Subcutaneous adipose tissue (tissue), 4 donors: ENCODE results near the gene SMIM36. TPM values are rescaled to one million over a fixed set of nuclear protein-coding genes. Genes with fewer than 3 reads are reported as not detected.

Source experiments
- CTCF ChIP-seq: fragments of 450-650 bp; IDR thresholded peaks from one replicate; pipeline ENCODE4 v1.5.1; 2016; ENCODE audit warnings: low read depth, mild to moderate bottlenecking, control low read depth, antibody characterized with exemption, moderate library complexity
- total RNA-seq, 4 donors: library from RNA; depleted of rRNA; stranded (reverse); fragments of >200 nt; gene quantifications; one replicate each; pipeline ENCODE4 v1.1.0, GENCODE V29; 2016

Gene SMIM36
- total RNA-seq, 4 donors from 2014 or later, result not detected

DNA sequence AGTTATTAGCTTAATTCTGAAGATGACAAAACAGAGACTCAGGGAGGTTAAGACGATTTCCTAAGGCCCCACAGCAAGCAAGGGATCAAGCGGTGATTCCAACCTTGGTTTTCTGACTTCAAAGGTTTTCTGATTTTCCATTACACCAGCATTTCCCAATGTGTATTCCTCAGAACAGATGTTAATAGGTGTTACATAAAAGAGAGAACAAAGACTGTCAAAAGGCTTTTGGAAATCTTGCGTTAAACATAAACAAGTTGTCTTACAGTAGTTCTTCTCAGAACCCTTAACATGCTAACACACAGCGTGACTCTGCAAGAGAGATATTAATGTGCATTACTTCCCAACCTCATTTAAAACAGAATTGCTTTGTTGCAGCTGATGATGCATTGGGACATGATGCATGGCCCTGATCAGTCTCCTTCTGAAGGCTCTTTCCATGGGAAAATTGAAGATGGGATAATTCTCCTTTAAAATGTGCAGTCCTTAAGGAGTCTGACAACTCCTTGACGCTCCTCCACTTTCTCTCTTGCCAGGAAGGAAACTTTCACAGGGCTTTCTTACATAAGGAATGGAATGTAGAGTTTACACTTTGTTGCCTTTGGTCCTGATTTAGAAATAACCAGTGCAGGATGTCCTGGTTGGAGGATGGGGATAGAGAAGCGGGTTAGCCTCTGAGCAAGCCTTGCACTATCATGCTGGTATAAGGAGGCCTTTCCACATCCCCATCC lies 68.1 kb downstream of the SMIM36 start:
- no peak for TF ChIP-seq CTCF

DNA sequence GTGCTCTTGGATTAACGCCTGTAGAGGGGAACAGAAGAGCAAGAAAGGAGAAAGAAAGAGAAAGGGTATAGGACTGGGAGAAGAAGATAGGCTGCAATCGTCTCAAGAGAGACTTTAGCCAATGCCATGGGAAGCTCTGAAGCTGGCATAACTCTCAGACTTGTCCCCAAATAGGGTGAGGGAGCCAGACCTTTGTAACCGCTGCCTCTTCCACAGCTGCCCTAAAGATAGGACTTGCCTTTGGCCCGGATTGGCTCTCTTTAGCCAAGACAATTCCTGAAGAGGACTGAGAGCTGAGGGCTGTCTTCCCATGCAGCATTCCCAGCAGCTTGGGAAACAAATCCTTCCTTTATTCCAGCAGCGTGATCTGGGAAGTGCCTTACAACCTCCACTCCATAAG lies 68.8 kb downstream of the SMIM36 start:
- TF ChIP-seq CTCF, result no peak

DNA sequence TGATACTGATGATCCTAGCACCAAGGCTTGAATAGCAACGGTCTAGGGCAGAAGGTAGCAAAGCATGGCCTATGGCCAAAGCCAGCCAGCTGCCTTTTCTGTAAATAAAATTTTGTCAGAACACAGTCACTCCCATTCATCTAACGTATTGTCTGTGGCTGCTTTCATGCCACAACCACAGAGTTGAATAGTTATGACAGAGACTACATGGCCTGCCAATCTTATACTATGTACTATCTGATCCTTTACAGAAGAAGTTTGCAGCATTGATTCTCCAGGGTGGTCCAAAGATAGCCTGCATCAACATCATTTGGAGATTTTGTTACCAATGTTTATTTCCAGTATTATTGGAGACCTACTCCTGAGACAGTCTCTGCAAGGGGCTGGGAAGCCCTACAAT lies 69.7 kb downstream of the SMIM36 start:
- no peak for TF ChIP-seq CTCF

DNA sequence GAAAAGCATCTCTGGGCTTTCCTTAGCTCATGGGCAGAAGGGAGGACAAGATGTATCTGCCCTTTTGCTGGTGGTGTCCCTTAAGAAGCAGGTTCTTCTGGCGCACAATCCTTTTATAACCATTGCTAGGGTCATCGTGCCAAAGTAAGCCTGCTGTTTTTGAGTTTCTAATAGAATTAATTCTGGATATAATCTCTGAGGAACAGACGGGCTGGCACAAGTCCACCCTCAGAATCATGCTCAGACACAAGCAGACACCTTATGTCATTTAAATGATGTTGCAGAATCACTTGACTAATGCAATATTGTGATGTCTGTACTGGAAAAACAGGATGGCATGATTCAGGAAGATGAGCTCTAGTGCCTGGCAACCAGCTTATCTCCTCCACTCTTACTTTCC lies 70.9 kb downstream of the SMIM36 start:
- no peak for TF ChIP-seq CTCF

DNA sequence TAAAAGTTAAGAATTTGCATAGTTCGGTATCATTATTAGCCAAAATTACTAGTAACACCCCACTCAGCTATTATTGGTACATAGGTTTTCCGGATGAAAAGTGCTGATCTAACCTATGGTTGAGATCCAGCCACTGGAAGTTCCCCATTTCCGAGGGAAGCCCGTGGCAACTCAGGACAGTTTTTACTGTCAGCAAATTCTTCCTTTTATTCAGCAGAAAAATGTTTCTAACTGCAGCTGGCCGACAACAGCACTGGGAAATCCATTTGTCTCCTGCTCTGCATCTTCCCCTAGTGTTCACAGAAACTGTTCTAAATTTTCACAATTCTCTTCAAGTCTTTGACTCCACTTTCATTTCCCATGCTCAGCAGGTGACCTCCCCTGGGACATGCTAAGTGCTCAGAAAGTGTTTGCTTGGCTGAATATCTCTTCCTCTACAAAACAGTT lies 74.1 kb downstream of the SMIM36 start:
- no peak for TF ChIP-seq CTCF

DNA sequence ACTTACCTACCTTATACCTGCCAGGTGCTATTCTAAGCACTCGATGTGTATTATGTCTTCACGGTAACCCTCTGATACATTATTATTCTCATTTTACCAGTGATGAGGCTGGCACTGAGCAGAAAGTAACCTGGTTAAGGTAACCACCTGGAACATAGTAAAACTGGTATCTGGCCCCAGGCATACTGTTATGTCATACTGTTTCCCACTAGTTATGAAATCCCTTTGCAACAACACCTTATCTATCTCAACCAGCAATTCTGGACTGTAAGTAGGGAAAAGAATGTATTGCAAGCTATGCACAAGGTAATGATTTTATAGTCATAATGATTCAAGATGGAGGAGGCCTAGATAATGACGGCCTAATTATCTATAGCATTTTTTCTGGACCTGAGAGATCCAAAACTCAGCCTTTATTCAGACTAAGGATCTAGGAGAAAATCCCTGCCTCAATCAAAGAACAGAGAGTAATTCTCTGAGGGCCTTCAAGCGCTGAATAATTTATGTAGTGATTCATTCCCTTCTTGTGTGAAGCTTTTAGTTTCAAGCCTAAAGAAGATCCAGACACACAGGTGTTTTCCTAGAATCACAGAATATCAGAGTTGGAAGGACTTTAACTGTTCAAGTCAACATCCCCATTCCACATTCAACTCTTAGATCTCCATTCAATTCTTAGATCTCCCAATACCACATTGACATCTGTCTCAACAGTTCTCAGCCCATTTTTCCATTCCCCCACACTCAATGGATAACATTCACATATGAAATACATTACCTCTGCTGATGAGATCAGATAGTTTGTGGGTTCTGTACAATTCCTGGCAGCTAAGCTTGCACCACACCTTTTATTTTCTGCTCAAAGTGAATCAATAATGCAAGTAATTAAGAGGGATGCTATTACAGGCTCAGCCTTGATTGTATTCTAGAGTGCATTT lies 74.8 kb downstream of the SMIM36 start:
- TF ChIP-seq CTCF, result no peak

DNA sequence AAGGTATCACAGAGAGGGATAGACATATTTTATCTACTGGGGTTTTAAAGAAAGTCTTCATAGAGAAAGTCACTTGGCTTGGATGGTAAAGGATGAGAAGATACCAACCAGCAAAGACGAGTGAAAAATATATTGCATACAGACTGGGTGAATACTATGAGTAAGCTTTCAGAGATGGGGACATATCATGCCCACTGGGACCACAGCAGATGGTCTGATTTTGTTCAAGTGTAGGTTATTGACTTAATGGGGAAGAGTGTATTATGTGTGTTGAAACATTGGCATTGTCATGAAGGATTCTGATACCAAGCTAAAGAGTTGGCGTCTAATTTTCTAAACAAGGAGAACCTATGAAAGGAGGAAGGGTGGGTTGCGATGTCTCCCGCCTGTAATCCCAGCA lies 75.8 kb downstream of the SMIM36 start:
- no peak for TF ChIP-seq CTCF
